ENCODE data around the gene MSH3.

GRCh38 chr5:80921026-80921425 is 266.6 kb downstream of the MSH3 start:
- no peak for TF ChIP-seq CEBPB (IDR thresholded peaks at IDR 0.05)
- TF ChIP-seq FOXM1 (IDR thresholded peaks at IDR 0.05; ENCODE audit: borderline replicate concordance, low read depth) = no peak
- peak; percentile 89 for TF ChIP-seq REST (IDR thresholded peaks at IDR 0.05; ENCODE audit: low read depth)
- TF ChIP-seq TEAD4 (IDR thresholded peaks at IDR 0.05) = no peak
- TF ChIP-seq TAF1 (IDR thresholded peaks at IDR 0.05; ENCODE audit: low read depth) = no peak
- no peak for TF ChIP-seq RAD21 (IDR thresholded peaks at IDR 0.05; ENCODE audit: low read depth)
- no peak for TF ChIP-seq MAX (IDR thresholded peaks at IDR 0.05)
- no peak for TF ChIP-seq EP300 (IDR thresholded peaks at IDR 0.05; ENCODE audit: borderline replicate concordance)
- TF ChIP-seq CREB1 (IDR thresholded peaks at IDR 0.05; ENCODE audit: low read depth) = no peak
- no peak for TF ChIP-seq TCF12 (IDR thresholded peaks at IDR 0.05; ENCODE audit: low read depth)
- no peak for TF ChIP-seq YY1 (IDR thresholded peaks at IDR 0.05; ENCODE audit: low read depth)
- TF ChIP-seq ZBTB7A (IDR thresholded peaks at IDR 0.05; ENCODE audit: low read depth) = no peak
